ACC112 (cell line): ENCODE results near the gene ACKR2.

Experiments
- H2AFZ ChIP-seq: fragments of 200-600 bp; sonication (generic); one replicate; pipeline ENCODE4 v1.6.0; 2017; ENCODE audit warnings: antibody characterized with exemption, low read length; ENCODE audit not compliant: unreplicated experiment
- H3K27ac ChIP-seq: fragments of 200-600 bp; sonication (generic); 2 replicates; pipeline ENCODE4 v1.5.1; 2014; ENCODE audit warnings: low read depth, mild to moderate bottlenecking, antibody characterized with exemption, low read length, moderate library complexity
- H3K27me3 ChIP-seq: fragments of 200-600 bp; sonication (generic); 2 replicates; pipeline ENCODE4 v1.6.1; 2014; ENCODE audit warnings: mild to moderate bottlenecking, antibody characterized with exemption, low read length, moderate library complexity, mixed read lengths; ENCODE audit not compliant: insufficient read depth
- H3K36me3 ChIP-seq: fragments of 200-600 bp; sonication (generic); 2 replicates; pipeline ENCODE4 v1.6.1; 2016; ENCODE audit warnings: mild to moderate bottlenecking, antibody characterized with exemption, low read length, moderate library complexity, mixed read lengths; ENCODE audit not compliant: insufficient read depth
- H3K4me1 ChIP-seq: fragments of 200-600 bp; sonication (generic); one replicate; pipeline ENCODE4 v1.6.1; 2016; ENCODE audit warnings: low read length, mixed read lengths; ENCODE audit not compliant: insufficient read depth, unreplicated experiment, control insufficient read depth
- H3K4me3 ChIP-seq: fragments of 200-600 bp; sonication (generic); 2 replicates; pipeline ENCODE4 v1.5.1; 2014; ENCODE audit warnings: mild to moderate bottlenecking, low read depth, low read length
- H3K79me2 ChIP-seq: fragments of 200-600 bp; sonication (generic); one replicate; pipeline ENCODE4 v1.6.0; 2016; ENCODE audit warnings: low read length; ENCODE audit not compliant: control insufficient read depth, unreplicated experiment, insufficient read depth

The ACKR2 gene

DNA sequence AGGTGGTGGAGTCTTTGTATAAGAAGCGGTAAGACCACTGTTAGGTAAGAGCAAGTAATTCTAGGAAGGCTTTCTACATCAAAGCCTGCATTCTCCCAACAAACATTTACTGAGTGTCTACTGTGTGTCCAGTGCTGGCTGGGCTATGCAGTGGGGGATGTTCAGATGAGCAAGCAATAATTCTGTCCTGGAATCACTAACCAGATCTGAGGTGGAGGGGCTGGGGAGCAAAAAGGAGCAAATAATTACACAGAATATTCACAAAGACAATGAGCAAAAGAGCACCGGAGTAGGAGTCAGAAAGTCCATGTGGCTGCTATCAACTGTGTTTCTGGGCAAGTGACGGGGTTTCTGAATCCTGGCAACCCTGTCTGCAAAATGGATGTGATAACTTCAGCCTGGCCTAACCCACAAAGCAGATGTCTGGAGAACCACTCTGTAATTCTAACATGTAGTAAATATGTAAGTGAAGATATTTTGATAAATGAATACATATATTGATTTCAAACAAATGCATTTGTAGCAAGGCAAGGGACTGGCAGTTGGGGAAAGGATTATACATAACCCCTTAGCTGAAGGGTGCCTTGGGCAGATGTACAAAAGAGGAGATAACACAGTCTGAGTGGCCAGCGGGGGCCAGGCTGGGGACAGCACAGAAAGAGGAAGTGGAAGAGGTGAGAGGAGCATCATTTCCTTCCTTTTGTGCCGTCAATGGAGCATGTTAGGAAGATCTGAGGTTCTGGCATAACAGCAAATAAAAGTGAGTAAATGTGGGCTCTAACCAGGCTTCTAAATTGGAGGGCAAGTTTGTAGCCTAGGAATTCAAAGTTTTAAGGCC, 37.7 kb downstream of the ACKR2 start:
- H3K27me3 ChIP-seq: no peaks in the 10 kb centered on the region
- H3K36me3 ChIP-seq: no peaks in the 10 kb centered on the region
- H3K27ac ChIP-seq: no peak overlapping the region
- H3K79me2 ChIP-seq: no peaks in the 10 kb centered on the region
- no peaks in the 10 kb centered on the region for H3K4me1 ChIP-seq
- H3K4me3 ChIP-seq: no peak overlapping the region
- H2AFZ ChIP-seq: no peak overlapping the region

DNA sequence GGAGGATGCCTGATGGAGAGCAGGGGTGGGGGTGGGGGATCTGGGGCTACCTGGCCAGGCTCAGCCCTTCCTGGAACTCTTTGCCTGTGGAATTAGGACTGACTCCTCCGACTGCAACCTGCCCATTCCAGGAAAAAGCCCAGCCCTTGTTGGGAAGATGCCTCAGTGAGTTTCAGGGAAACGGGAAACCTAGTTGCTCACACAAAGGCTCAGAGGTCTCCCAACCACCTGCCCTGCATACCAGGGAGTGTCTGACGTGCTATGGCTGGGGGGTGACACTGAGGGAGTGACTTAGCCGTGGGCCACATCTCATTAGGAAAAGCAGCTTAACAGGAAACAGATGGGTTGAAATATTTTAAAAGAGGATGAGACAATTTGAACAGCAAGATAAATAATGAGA, 38.5 kb downstream of the ACKR2 start:
- Histone ChIP-seq H3K27me3 (peaks cover under 1% of the 10 kb centered on the region; the same call in 1 of the 2 replicates), H3K27ac (no peak overlapping the region), H3K4me3 (no peak overlapping the region), H3K79me2 (no peaks in the 10 kb centered on the region), H2AFZ (no peak overlapping the region), H3K4me1 (no peaks in the 10 kb centered on the region), H3K36me3 (no peaks in the 10 kb centered on the region)

DNA sequence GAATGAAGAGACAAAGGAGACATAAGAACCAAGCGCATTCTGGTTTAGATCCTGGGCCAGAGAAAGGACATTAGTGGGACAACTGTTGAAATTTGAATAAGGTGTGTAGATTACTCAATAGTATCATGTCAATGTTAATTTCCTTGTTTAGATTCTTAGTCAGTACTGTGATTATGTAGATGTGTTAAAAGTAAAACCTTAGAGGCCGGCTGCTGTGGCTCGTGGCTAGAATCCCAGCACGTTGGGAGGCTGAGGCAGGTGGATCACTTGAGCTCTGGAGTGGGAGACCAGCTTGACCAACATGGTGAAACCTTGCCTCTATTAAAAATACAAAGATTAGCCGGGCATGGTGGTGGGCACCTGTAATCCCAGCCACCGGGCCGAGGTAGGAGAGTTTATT, 39.8 kb downstream of the ACKR2 start:
- H3K27me3 ChIP-seq: peaks cover 9% of the 10 kb centered on the region; the same call in 1 of the 2 replicates
- H3K4me3 ChIP-seq: no peak overlapping the region
- H3K4me1 ChIP-seq: no peaks in the 10 kb centered on the region
- no peaks in the 10 kb centered on the region for H3K79me2 ChIP-seq
- no peak overlapping the region for H2AFZ ChIP-seq
- no peak overlapping the region for H3K27ac ChIP-seq
- no peaks in the 10 kb centered on the region for H3K36me3 ChIP-seq

DNA sequence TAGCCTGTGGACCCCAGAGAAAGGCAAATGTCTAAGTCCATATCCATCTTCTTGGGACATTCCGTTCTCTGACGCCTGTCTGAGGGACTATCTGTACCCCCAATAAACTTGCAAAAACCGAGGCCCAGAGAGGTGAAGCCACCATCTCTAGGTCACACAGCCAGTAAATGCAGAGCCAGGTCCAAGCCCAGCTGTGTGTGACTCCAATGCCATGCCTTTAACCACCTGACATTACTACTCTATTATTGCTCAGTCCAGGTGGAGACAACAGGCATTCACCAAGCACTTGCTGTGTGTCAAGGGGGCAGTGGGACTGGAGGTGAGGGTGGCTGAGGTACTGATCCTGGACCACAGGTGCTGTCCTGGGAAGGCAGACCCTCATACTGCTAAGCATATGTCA, 41.0 kb downstream of the ACKR2 start:
- Histone ChIP-seq H3K27me3 (peaks cover 9% of the 10 kb centered on the region; the same call in 1 of the 2 replicates), H3K36me3 (no peaks in the 10 kb centered on the region), H3K4me1 (no peaks in the 10 kb centered on the region), H3K27ac (no peak overlapping the region), H2AFZ (no peak overlapping the region), H3K79me2 (no peaks in the 10 kb centered on the region), H3K4me3 (no peak overlapping the region)

DNA sequence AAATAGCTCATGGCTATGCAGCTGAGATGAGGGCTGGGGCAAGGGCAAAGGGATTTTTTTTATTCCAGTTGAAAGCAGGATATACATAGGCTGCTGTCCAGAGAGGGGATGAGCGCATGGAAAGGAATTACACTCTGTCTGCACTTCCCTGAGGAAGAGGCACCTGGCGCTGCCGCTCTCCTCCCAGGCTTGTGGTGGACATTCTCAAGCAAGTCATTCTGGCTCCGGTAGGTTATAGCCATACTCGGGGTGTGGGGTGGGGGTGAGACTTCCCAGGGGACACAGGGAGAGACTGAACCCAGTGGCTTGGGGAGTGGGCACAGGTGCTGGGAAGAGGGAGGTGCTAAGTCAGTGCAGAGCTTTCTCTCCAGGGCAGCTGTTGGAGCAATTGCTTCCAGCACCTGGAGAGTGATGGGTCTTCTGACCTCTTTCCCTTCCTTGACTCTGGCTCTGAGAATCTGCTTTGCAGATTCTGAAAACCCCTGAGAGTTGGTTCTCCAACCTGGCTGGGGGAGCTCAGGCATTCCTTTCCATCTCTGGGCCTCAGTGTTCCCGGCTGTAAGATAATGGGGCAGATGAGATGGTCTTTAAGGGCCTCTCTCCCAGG, 42.1 kb downstream of the ACKR2 start:
- Histone ChIP-seq H3K27ac (no peak overlapping the region), H3K36me3 (no peaks in the 10 kb centered on the region), H3K4me3 (no peak overlapping the region), H3K4me1 (no peaks in the 10 kb centered on the region), H3K79me2 (no peaks in the 10 kb centered on the region), H3K27me3 (peaks cover 16% of the 10 kb centered on the region), H2AFZ (no peak overlapping the region)

DNA sequence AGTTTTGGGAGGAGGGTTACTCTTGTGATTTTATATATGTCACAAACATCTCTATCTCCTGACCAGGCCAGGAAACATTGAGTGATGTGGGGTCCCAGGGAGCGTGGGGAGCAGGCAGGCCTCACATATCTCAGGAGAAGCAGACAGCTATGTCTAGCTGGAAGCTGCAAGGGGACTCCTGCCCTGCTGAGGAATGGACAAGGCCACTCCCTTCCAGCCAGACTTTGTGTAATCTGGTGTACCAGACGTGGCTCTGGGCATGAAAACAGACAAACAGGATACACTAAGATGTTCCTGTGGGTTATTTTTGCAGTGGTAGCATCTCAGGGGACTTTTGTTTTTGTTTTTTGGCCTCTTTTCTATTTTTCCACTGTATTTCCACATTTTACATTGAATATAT, 43.2 kb downstream of the ACKR2 start:
- Histone ChIP-seq H3K79me2 (no peaks in the 10 kb centered on the region), H2AFZ (no peak overlapping the region)

DNA sequence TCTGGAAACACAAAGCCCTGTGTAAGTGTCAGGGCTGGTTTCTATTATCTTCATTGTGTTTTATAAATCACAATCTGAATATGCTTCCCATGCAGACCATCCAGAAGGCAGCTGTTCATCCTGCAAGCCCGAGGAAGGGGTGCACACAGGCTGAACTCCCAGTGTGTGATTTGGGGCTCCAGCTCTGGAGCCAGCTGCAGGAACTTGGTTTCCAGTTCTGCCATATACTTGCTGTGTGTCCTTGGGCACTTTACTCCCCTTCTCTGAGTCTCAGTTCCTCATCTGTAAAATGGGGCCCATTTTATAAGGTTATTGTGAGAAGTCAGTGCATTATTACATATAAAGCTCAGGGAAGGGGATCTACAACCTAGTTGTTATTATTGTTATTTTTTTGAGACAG, 43.8 kb downstream of the ACKR2 start:
- Histone ChIP-seq H2AFZ (no peak overlapping the region), H3K4me3 (no peak overlapping the region), H3K79me2 (no peaks in the 10 kb centered on the region), H3K27me3 (peaks cover 22% of the 10 kb centered on the region), H3K4me1 (no peaks in the 10 kb centered on the region), H3K36me3 (no peaks in the 10 kb centered on the region), H3K27ac (no peak overlapping the region)

More for the DNA sequence above, 43.2 kb downstream of the ACKR2 start:
- H3K36me3 ChIP-seq: no peaks in the 10 kb centered on the region
- H3K4me1 ChIP-seq: no peaks in the 10 kb centered on the region
- peaks cover 17% of the 10 kb centered on the region for H3K27me3 ChIP-seq
- no peak overlapping the region for H3K4me3 ChIP-seq
- H3K27ac ChIP-seq: no peak overlapping the region

DNA sequence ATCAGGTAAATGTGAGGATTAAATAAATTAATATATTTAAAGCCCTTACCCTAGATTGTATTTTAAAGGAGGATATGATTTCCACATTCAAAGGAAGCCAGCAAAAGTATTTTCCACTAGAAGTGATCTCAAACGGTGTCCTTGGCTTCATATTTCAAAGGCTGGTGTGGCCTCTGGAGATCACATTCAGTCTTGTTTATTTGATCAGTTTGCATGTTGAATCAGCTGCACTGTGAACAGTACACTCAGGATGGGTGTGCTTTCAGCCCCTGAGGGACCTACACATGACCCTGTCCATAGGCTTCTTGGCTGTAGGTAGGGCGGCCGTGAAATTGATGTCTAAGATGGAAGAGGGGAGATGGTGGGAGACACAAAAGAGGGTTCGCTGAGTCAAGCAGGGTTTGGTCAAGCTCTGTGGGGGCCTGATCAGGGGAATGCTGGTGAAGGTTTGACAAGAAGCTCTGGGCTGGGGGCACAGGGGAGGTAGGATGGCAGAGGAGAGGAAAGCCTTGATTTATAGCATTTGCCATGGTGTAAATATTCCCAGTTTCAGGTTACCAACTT, 44.6 kb downstream of the ACKR2 start:
- Histone ChIP-seq H3K36me3 (no peaks in the 10 kb centered on the region), H3K27me3 (peaks cover 26% of the 10 kb centered on the region), H3K79me2 (no peaks in the 10 kb centered on the region), H3K4me3 (no peak overlapping the region), H3K4me1 (no peaks in the 10 kb centered on the region), H2AFZ (no peak overlapping the region), H3K27ac (no peak overlapping the region)

DNA sequence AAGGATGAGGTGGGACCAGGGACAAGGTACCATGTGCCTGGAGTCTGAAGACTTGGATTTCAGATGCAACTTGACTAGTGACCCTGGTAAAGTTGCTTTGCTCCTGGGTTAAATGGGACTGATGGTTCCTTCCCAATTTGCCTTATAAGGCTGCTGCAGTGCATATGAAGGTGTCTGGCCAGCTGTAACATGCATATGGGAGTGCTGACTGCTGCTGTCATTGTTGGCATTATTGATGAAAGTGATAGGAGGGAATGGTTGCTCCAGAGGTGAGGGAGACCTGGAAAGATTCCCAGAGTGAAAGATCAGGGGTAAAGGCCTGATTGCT, 45.9 kb downstream of the ACKR2 start:
- Histone ChIP-seq H3K27me3 (peaks cover 27% of the 10 kb centered on the region), H3K36me3 (no peaks in the 10 kb centered on the region), H3K79me2 (no peaks in the 10 kb centered on the region), H3K27ac (no peak overlapping the region), H2AFZ (no peak overlapping the region), H3K4me3 (no peak overlapping the region), H3K4me1 (no peaks in the 10 kb centered on the region)

DNA sequence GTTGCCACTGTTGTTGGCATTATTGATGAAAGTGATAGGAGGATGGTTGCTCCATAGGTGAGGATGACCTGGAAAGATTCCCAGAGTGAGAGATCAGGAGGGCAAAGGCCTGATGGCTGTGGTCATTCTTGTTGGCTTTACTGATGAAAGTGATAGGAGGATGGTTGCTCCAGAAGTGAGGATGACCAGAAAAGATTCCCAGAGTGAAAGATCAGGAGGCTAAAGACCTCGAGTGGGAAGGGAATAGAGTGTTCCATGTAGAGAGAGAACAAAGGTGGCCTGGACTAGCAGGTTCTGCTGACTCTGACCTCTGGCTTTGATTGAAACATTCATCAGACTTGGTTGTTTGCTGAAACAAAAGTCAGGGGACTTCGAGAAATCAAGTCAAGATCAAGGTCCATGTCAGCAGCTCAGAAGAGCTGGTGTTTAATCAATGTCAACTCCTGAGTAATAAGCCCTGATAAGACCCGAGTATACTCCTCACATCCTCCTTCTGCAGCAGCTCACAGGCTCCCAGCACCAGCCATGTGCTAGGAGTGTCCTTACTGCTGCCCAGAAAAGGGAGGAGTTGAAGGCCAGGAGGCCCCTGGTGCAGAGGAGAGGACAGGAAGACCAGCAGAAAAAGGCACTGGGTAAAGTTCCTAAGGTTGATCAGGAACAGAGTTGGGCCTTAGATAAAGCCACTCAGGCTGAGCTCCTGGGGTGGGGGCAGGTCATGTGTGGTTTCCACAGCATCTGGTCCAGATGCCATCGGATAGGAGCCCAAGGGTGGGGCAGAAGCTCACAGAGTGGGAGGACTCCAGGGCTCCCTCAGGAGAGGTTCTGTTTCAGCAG, 46.5 kb downstream of the ACKR2 start:
- Histone ChIP-seq H3K27ac (no peak overlapping the region), H3K4me1 (no peaks in the 10 kb centered on the region), H3K4me3 (no peak overlapping the region), H3K27me3 (peaks cover 31% of the 10 kb centered on the region), H2AFZ (no peak overlapping the region), H3K36me3 (no peaks in the 10 kb centered on the region), H3K79me2 (no peaks in the 10 kb centered on the region)
